Renal cortex interstitium (tissue), 3 donors: ENCODE results near the gene APCS. TPM values are rescaled to one million over a fixed set of nuclear protein-coding genes. Genes with fewer than 3 reads are reported as not detected.

Experiments
- polyA plus RNA-seq, 3 donors: library from polyadenylated mRNA; unstranded; fragments of 120-200 nt; gene quantifications; one replicate each; pipeline ENCODE4 v1.2.1, GENCODE V29; 2013; ENCODE audit not compliant: insufficient read length in 3 of 3

The APCS gene
- polyA plus RNA-seq, 3 donors = not detected

Other genes with a start within 250 kb of the APCS start
- gene OR10J4, start 155.6 kb upstream of the APCS start, polyA plus RNA-seq = not detected
- under 1 TPM in 2 of 3 donors, not detected in 1; 0.04 to 0.08 TPM for gene OR10J1, start 148.1 kb upstream of the APCS start, polyA plus RNA-seq
- gene OR10J5, start 51.8 kb upstream of the APCS start, polyA plus RNA-seq = not detected
- not detected for gene CRP, start 126.8 kb downstream of the APCS start, polyA plus RNA-seq
- gene DUSP23, start 193.1 kb downstream of the APCS start, polyA plus RNA-seq = 10 to 100 TPM; 22.1 to 34.1 (median 31.5) TPM
- under 1 TPM; 0.19 to 0.32 (median 0.20) TPM for gene FCRL6, start 214.5 kb downstream of the APCS start, polyA plus RNA-seq
- under 1 TPM; 0.65 to 0.96 (median 0.91) TPM for gene SLAMF8, start 239.0 kb downstream of the APCS start, polyA plus RNA-seq